K562 (cell line): ENCODE measurements around the gene DHDDS. TPM values are rescaled to one million over a fixed set of nuclear protein-coding genes. Genes with fewer than 3 reads are reported as not detected.

ENCODE experiments used
- BHLHE40 ChIP-seq: IDR thresholded peaks from 2 replicates; pipeline ENCODE4 v1.6.1; 2011; ENCODE audit warnings: low read length, improper control_type of control experiment
- CEBPB ChIP-seq: fragments of 450-650 bp; IDR thresholded peaks from 2 replicates; pipeline ENCODE4 v1.6.1; 2016; ENCODE audit warnings: missing genetic modification characterization, missing compliant biosample characterization
- KAT7 ChIP-seq: sonication (generic); formaldehyde crosslinking; IDR thresholded peaks from 2 replicates; pipeline ENCODE4 v1.8.0; 2022; ENCODE audit warnings: missing genetic modification reagents, mild to moderate bottlenecking, borderline replicate concordance
- MYNN ChIP-seq, 2 experiments: sonication (generic); formaldehyde crosslinking in 1 of 2; IDR thresholded peaks; 2 replicates each; pipeline versions ENCODE4 v1.5.0 to v1.6.1; 2016 to 2020; ENCODE audit warnings: antibody characterized with exemption in 1 of 2, missing genetic modification reagents in 1 of 2
- NFE2L1 ChIP-seq: fragments of 450-650 bp; IDR thresholded peaks from 2 replicates; pipeline ENCODE4 v1.6.1; 2016; ENCODE audit warnings: missing genetic modification characterization, low read depth, mild to moderate bottlenecking, missing compliant biosample characterization, moderate library complexity, borderline replicate concordance
- NR2F6 ChIP-seq: fragments of 450-650 bp; formaldehyde crosslinking; IDR thresholded peaks from 2 replicates; pipeline ENCODE4 v1.4.0; 2020; ENCODE audit warnings: mild to moderate bottlenecking
- RFX5 ChIP-seq: IDR thresholded peaks from 2 replicates; pipeline ENCODE4 v1.6.1; 2011; ENCODE audit warnings: low read depth, mild to moderate bottlenecking, improper control_type of control experiment, low read length
- SAP30 ChIP-seq: fragments of 200-600 bp; sonication (generic); IDR thresholded peaks from 2 replicates; pipeline ENCODE4 v1.6.1; 2012; ENCODE audit warnings: borderline replicate concordance, low read depth, mild to moderate bottlenecking, moderate library complexity, low read length, control low read depth, inconsistent platforms; ENCODE audit not compliant: insufficient read depth, poor library complexity, severe bottlenecking
- STAT5B ChIP-seq: fragments of 250-450 bp; sonication (Bioruptor Pico); IDR thresholded peaks from 2 replicates; pipeline ENCODE4 v1.8.0; 2021; ENCODE audit warnings: mild to moderate bottlenecking, inconsistent platforms
- TCFL5 ChIP-seq: fragments of 250-450 bp; sonication (Bioruptor Pico); conservative IDR thresholded peaks from 2 replicates; pipeline ENCODE4 v1.6.1; 2021; ENCODE audit warnings: mild to moderate bottlenecking, moderate library complexity, matching md5 sums
- YBX1 ChIP-seq: fragments of 450-650 bp; IDR thresholded peaks from 2 replicates; pipeline ENCODE4 v1.7.1; 2016; ENCODE audit warnings: mild to moderate bottlenecking
- ZNF316 ChIP-seq: fragments of 450-650 bp; IDR thresholded peaks from 2 replicates; pipeline ENCODE4 v1.6.1; 2016
- ZNF57 ChIP-seq: fragments of 450-650 bp; formaldehyde crosslinking; IDR thresholded peaks from 2 replicates; pipeline ENCODE4 v1.4.0; 2020; ENCODE audit warnings: mild to moderate bottlenecking, moderate library complexity
- ZNF695 ChIP-seq: fragments of 450-650 bp; formaldehyde crosslinking; IDR thresholded peaks from 2 replicates; pipeline ENCODE4 v1.4.0; 2020; ENCODE audit warnings: mild to moderate bottlenecking, moderate library complexity
- ZNF79 ChIP-seq: fragments of 250-450 bp; sonication (Bioruptor Pico); IDR thresholded peaks from 2 replicates; pipeline ENCODE4 v1.4.0; 2020; ENCODE audit warnings: low read depth, mild to moderate bottlenecking, moderate library complexity
- ZSCAN29 ChIP-seq: fragments of 450-650 bp; IDR thresholded peaks from 2 replicates; pipeline ENCODE4 v1.6.1; 2017
- polyA plus RNA-seq, 8 experiments: library from polyadenylated mRNA; depleted of rRNA in 4 of 8; stranded (reverse) in 5 of 8; unstranded in 3 of 8; fragments of >200 nt; fragmentation: Nextera tagmentation in 2 of 8; fragmentation: Illumina TruSeq in 1 of 8; extraction: Ambion mirVana in 2 of 8; extraction: Trizol in 1 of 8; gene quantifications; 2 replicates each; pipeline versions ENCODE4 v1.2.1 to v1.2.3, GENCODE V29; 2011 to 2014; ENCODE audit warnings: inconsistent platforms in 1 of 8, missing spikeins in 1 of 8
- total RNA-seq, 7 experiments: library from RNA; depleted of rRNA in 6 of 7; stranded (reverse); fragments of >200 nt in 6 of 7; fragmentation: Illumina TruSeq in 2 of 7; extraction: Trizol in 2 of 7; gene quantifications; 2 replicates each; pipeline versions ENCODE4 v1.2.1 to v1.2.3, GENCODE V29; 2011 to 2021; ENCODE audit warnings: low replicate concordance in 1 of 7
- TF ChIP-seq, protein P1 (sequence below): sonication (generic); formaldehyde crosslinking; IDR thresholded peaks from 2 replicates; pipeline ENCODE4 v1.5.0; 2020; ENCODE audit warnings: missing genetic modification reagents
- TF ChIP-seq, protein P2 (sequence below): sonication (generic); formaldehyde crosslinking; IDR thresholded peaks from 2 replicates; pipeline ENCODE4 v1.4.0; 2020; ENCODE audit warnings: mild to moderate bottlenecking, missing genetic modification reagents
- TF ChIP-seq, protein P3 (sequence below): fragments of 250-450 bp; sonication (Bioruptor Pico); IDR thresholded peaks from 2 replicates; pipeline ENCODE4 v1.5.1; 2021; ENCODE audit warnings: mild to moderate bottlenecking
- TF ChIP-seq, protein P4 (sequence below): IDR thresholded peaks from 2 replicates; pipeline ENCODE4 v1.6.1; 2016; ENCODE audit warnings: missing genetic modification characterization, missing compliant biosample characterization
- TF ChIP-seq, protein P5 (sequence below), 2 experiments: fragments of 150-350 bp in 1 of 2; IDR thresholded peaks; 2 replicates each; pipeline ENCODE4 v1.6.1; 2012 to 2016; ENCODE audit warnings: low read depth in 2 of 2, low read length in 2 of 2, mild to moderate bottlenecking in 1 of 2, moderate library complexity in 1 of 2

DHDDS gene
- total and polyA plus RNA-seq, 9 of the 15 experiments (the other 6 are each of a cell fraction or from before 2014, with no cell fraction given): 33.3 to 55.0 (median 44.3) TPM

DNA sequence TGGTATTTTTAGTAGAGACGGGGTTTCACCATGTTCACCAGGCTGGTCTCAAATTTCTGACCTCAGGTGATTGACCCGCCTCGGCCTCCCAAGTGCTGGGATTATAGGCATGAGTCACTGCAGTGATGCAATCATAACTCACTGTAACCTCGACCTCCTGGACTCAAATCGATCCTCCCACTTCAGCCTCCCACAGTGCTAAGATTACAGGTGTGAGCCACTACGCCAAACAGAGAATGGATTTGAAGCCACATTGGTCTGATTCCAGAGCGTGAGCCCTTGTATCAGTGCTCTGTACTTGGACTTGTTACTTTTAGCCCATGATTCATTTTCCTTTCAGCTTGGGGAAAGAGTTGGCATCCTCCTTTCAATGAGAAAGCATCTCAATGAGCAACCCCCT, 44.7 kb upstream of the DHDDS start (continued):
- no peak for TF ChIP-seq RFX5
- no peak for TF ChIP-seq STAT5B
- TF ChIP-seq, protein P1, sequence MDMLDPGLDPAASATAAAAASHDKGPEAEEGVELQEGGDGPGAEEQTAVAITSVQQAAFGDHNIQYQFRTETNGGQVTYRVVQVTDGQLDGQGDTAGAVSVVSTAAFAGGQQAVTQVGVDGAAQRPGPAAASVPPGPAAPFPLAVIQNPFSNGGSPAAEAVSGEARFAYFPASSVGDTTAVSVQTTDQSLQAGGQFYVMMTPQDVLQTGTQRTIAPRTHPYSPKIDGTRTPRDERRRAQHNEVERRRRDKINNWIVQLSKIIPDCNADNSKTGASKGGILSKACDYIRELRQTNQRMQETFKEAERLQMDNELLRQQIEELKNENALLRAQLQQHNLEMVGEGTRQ (CRISPR knock-in tag): no peak
- TF ChIP-seq, protein P2, sequence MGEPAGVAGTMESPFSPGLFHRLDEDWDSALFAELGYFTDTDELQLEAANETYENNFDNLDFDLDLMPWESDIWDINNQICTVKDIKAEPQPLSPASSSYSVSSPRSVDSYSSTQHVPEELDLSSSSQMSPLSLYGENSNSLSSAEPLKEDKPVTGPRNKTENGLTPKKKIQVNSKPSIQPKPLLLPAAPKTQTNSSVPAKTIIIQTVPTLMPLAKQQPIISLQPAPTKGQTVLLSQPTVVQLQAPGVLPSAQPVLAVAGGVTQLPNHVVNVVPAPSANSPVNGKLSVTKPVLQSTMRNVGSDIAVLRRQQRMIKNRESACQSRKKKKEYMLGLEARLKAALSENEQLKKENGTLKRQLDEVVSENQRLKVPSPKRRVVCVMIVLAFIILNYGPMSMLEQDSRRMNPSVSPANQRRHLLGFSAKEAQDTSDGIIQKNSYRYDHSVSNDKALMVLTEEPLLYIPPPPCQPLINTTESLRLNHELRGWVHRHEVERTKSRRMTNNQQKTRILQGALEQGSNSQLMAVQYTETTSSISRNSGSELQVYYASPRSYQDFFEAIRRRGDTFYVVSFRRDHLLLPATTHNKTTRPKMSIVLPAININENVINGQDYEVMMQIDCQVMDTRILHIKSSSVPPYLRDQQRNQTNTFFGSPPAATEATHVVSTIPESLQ (CRISPR knock-in tag): no peak
- no peak for TF ChIP-seq ZNF79 (CRISPR knock-in tag)
- no peak for TF ChIP-seq NR2F6
- TF ChIP-seq NFE2L1 (tag): no peak
- TF ChIP-seq MYNN (IDR thresholded peaks at IDR 0.05): no peak
- TF ChIP-seq MYNN (CRISPR knock-in tag; IDR thresholded peaks at IDR 0.05): no peak
- no peak for TF ChIP-seq KAT7 (CRISPR knock-in tag)
- TF ChIP-seq CEBPB (tag): peak; percentile 98
- no peak for TF ChIP-seq SAP30
- TF ChIP-seq, protein P3, sequence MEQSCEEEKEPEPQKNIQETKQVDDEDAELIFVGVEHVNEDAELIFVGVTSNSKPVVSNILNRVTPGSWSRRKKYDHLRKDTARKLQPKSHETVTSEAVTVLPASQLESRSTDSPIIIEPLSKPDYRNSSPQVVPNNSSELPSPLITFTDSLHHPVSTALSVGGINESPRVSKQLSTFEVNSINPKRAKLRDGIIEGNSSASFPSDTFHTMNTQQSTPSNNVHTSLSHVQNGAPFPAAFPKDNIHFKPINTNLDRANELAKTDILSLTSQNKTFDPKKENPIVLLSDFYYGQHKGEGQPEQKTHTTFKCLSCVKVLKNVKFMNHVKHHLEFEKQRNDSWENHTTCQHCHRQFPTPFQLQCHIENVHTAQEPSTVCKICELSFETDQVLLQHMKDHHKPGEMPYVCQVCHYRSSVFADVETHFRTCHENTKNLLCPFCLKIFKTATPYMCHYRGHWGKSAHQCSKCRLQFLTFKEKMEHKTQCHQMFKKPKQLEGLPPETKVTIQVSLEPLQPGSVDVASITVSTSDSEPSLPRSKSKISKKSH (CRISPR knock-in tag): no peak
- TF ChIP-seq, protein P4, sequence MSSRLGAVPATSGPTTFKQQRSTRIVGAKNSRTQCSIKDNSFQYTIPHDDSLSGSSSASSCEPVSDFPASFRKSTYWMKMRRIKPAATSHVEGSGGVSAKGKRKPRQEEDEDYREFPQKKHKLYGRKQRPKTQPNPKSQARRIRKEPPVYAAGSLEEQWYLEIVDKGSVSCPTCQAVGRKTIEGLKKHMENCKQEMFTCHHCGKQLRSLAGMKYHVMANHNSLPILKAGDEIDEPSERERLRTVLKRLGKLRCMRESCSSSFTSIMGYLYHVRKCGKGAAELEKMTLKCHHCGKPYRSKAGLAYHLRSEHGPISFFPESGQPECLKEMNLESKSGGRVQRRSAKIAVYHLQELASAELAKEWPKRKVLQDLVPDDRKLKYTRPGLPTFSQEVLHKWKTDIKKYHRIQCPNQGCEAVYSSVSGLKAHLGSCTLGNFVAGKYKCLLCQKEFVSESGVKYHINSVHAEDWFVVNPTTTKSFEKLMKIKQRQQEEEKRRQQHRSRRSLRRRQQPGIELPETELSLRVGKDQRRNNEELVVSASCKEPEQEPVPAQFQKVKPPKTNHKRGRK (tag): no peak
- TF ChIP-seq ZNF316: no peak
- no peak for TF ChIP-seq ZNF695
- TF ChIP-seq ZSCAN29: no peak
- no peak for TF ChIP-seq ZNF57
- no peak for TF ChIP-seq TCFL5 (CRISPR knock-in tag)
- TF ChIP-seq, protein P5, sequence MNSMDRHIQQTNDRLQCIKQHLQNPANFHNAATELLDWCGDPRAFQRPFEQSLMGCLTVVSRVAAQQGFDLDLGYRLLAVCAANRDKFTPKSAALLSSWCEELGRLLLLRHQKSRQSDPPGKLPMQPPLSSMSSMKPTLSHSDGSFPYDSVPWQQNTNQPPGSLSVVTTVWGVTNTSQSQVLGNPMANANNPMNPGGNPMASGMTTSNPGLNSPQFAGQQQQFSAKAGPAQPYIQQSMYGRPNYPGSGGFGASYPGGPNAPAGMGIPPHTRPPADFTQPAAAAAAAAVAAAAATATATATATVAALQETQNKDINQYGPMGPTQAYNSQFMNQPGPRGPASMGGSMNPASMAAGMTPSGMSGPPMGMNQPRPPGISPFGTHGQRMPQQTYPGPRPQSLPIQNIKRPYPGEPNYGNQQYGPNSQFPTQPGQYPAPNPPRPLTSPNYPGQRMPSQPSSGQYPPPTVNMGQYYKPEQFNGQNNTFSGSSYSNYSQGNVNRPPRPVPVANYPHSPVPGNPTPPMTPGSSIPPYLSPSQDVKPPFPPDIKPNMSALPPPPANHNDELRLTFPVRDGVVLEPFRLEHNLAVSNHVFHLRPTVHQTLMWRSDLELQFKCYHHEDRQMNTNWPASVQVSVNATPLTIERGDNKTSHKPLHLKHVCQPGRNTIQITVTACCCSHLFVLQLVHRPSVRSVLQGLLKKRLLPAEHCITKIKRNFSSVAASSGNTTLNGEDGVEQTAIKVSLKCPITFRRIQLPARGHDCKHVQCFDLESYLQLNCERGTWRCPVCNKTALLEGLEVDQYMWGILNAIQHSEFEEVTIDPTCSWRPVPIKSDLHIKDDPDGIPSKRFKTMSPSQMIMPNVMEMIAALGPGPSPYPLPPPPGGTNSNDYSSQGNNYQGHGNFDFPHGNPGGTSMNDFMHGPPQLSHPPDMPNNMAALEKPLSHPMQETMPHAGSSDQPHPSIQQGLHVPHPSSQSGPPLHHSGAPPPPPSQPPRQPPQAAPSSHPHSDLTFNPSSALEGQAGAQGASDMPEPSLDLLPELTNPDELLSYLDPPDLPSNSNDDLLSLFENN (IDR thresholded peaks at IDR 0.05; ENCODE audit: low read depth in 2 of 2, low read length in 2 of 2): no peak
- TF ChIP-seq YBX1: no peak
- peak; percentile 79 for TF ChIP-seq BHLHE40
